ENCODE measurements around the gene BCAM.

Gene BCAM

DNA sequence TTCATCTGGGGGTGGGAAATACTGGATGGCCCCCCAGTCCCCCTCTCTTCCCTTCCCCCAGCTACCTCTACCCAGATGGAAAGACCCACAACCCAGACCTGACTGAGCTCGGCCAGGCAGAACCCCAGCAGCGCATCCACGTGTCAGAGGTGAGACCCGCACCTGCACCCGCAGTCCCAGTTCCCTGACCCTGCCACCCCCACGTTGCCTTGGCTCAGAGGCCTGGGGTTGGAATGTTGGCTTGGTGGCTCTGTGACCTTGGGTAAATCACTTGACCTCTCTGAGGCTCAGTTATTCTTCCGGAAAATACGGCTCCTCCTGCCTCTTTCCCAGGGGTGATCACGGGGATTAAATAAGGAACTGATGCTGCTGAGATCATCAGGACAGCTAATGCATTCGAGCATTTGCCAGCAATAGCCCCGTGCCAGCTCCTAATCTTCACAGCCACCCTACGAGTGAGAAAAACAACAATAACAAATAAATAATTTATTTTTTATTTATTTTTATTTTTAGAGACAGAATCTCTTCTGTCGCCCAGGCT is 18.9 kb upstream of the BCAM start:
- no peak for DNase-seq
- ChIA-PET CTCF (interaction anchor here (0.9 to 1.9 kb wide), 4 partner anchors 9 to 54 kb away, joined by 3 to 5 read pairs (median 4); no protein-coding TSS in a partner anchor), POLR2A (no interaction called here)
- Histone ChIP-seq H3K4me1 (ENCODE audit: control extremely low read depth in 1 of 4, control insufficient read depth in 4 of 4, insufficient read depth in 4 of 4, low read length in 3 of 4) (peaks cover 0 to under 1% (median 0%) of the 10 kb centered on the region in 4 experiments), H3K27ac (ENCODE audit: insufficient read depth in 1 of 2, low read depth in 1 of 2, low read length in 2 of 2, poor library complexity in 1 of 2, severe bottlenecking in 2 of 2) (no peak overlapping the region), H3K36me3 (ENCODE audit: control insufficient read depth in 4 of 4, insufficient read depth in 4 of 4, low read length in 3 of 4) (no peaks in the 10 kb centered on the region), H3K4me3 (ENCODE audit: control insufficient read depth in 1 of 7, extremely low read depth in 1 of 7, insufficient read depth in 4 of 7, low read depth in 2 of 7, low read length in 6 of 7) (no peak overlapping the region), H3K9me3 (ENCODE audit: control extremely low read depth in 1 of 5, control insufficient read depth in 4 of 5, insufficient read depth in 2 of 5, low read depth in 1 of 5, low read length in 4 of 5) (no peaks in the 10 kb centered on the region), H3K27me3 (replicated peaks in 2 of 5; ENCODE audit: control insufficient read depth in 4 of 5, insufficient read depth in 5 of 5, low read length in 4 of 5) (no peaks in the 10 kb centered on the region)
- WGBS (ENCODE audit: insufficient coverage) = 96% methylated on average over 8 of the region's 13 CpGs

DNA sequence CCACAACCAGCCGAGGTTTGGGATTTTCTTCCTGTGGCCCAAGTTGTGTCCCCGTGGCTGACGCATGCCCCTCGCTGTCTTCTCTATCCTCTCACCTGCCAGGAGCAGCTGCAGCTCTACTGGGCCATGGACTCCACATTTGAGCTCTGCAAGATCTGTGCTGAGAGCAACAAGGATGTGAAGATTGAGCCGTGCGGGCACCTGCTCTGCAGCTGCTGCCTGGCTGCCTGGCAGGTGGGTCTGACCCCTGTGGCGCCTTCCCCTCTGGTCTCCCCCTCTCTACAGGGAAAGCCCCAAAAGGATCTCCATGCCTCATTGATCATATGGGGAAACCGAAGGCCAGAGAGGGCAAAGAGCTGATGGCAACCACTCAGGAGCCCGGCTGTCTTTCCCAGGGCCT is 16.6 kb upstream of the BCAM start:
- Histone ChIP-seq H3K4me3 (ENCODE audit: control insufficient read depth in 1 of 7, extremely low read depth in 1 of 7, insufficient read depth in 4 of 7, low read depth in 2 of 7, low read length in 6 of 7) (no peak overlapping the region), H3K9me3 (ENCODE audit: control extremely low read depth in 1 of 5, control insufficient read depth in 4 of 5, insufficient read depth in 2 of 5, low read depth in 1 of 5, low read length in 4 of 5) (no peaks in the 10 kb centered on the region), H3K27me3 (replicated peaks in 2 of 5; ENCODE audit: control insufficient read depth in 4 of 5, insufficient read depth in 5 of 5, low read length in 4 of 5) (no peaks in the 10 kb centered on the region), H3K4me1 (ENCODE audit: control extremely low read depth in 1 of 4, control insufficient read depth in 4 of 4, insufficient read depth in 4 of 4, low read length in 3 of 4) (peaks cover 0 to 14% (median 12%) of the 10 kb centered on the region in 4 experiments), H3K36me3 (ENCODE audit: control insufficient read depth in 4 of 4, insufficient read depth in 4 of 4, low read length in 3 of 4) (no peaks in the 10 kb centered on the region), H3K27ac (ENCODE audit: insufficient read depth in 1 of 2, low read depth in 1 of 2, low read length in 2 of 2, poor library complexity in 1 of 2, severe bottlenecking in 2 of 2) (no peak overlapping the region)
- no peak for DNase-seq
- ChIA-PET POLR2A (no interaction called here), CTCF (interaction anchor here (0.9 to 1.5 kb wide), 4 partner anchors 12 to 135 kb away, joined by 3 to 5 read pairs (median 3); no protein-coding TSS in a partner anchor)
- 91% methylated on average over 6 of the region's 9 CpGs for WGBS (ENCODE audit: insufficient coverage)

DNA sequence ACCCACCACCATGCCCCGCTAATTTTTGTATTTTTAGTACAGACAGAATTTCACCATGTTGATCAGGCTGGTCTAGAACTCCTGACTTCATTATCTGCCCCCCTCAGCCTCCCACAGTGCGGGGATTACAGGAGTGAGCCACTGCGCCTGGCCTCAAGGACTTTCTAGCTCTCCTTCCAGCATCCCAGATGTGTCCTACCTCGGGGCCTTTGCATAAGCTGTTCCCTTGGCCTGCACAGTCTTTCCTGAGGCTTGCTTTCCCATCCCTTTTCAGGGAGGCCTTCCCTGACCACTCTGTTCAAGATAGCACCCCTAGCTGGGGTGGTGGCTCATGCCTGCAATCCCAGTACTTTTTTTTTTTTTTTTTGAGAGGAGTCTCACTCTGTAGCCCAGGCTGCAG is 14.3 kb upstream of the BCAM start:
- no peaks in the 10 kb centered on the region for H3K27me3 ChIP-seq (replicated peaks in 2 of 5; ENCODE audit: control insufficient read depth in 4 of 5, insufficient read depth in 5 of 5, low read length in 4 of 5)
- H3K9me3 ChIP-seq (ENCODE audit: control extremely low read depth in 1 of 5, control insufficient read depth in 4 of 5, insufficient read depth in 2 of 5, low read depth in 1 of 5, low read length in 4 of 5) = no peaks in the 10 kb centered on the region
- H3K4me1 ChIP-seq (ENCODE audit: control extremely low read depth in 1 of 4, control insufficient read depth in 4 of 4, insufficient read depth in 4 of 4, low read length in 3 of 4) = peaks cover 0 to 14% (median 12%) of the 10 kb centered on the region in 4 experiments
- 100% methylated on average over 4 of the region's 4 CpGs for WGBS (ENCODE audit: insufficient coverage)
- no peak overlapping the region for H3K27ac ChIP-seq (ENCODE audit: insufficient read depth in 1 of 2, low read depth in 1 of 2, low read length in 2 of 2, poor library complexity in 1 of 2, severe bottlenecking in 2 of 2)
- no peaks in the 10 kb centered on the region for H3K36me3 ChIP-seq (ENCODE audit: control insufficient read depth in 4 of 4, insufficient read depth in 4 of 4, low read length in 3 of 4)
- POLR2A ChIA-PET = no interaction called here
- CTCF ChIA-PET = interaction anchor here (1.5 to 6.2 kb wide), 4 partner anchors 11 to 72 kb away, joined by 3 to 32 read pairs (median 6); partner anchors contain the start of gene BCAM
- H3K4me3 ChIP-seq (ENCODE audit: control insufficient read depth in 1 of 7, extremely low read depth in 1 of 7, insufficient read depth in 4 of 7, low read depth in 2 of 7, low read length in 6 of 7) = no peak overlapping the region
- DNase-seq = no peak

DNA sequence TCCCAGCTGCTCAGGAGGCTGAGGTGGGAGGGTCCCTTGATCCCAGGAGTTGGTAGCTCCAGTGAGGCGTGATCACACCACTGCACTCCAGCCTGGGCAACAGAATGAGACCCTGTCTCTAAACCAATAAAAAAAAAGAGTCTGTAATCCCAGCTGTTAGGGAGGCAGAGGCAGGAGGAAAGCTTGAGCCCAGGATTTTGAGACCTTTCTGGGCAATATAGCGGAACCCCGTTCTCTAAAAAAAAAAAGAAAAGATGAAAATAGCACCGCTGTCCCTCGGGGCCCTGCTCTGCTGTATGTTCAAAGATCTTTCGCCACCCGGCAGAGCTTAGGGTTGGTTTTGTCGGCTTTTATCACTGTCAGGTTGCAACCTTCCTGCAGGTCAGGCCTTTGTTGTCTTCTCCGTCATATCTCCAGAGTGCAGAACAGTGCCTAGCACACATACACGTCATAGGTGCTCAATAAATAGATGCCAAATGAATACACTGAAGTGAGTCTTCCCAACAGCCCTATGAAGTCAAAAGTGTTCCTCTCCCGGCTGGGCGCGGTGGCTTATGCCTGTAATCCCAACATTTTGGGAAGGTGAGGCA is 13.4 kb upstream of the BCAM start:
- Histone ChIP-seq H3K27ac (ENCODE audit: insufficient read depth in 1 of 2, low read depth in 1 of 2, low read length in 2 of 2, poor library complexity in 1 of 2, severe bottlenecking in 2 of 2) (no peak overlapping the region), H3K4me3 (ENCODE audit: control insufficient read depth in 1 of 7, extremely low read depth in 1 of 7, insufficient read depth in 4 of 7, low read depth in 2 of 7, low read length in 6 of 7) (no peak overlapping the region), H3K36me3 (ENCODE audit: control insufficient read depth in 4 of 4, insufficient read depth in 4 of 4, low read length in 3 of 4) (no peaks in the 10 kb centered on the region), H3K4me1 (ENCODE audit: control extremely low read depth in 1 of 4, control insufficient read depth in 4 of 4, insufficient read depth in 4 of 4, low read length in 3 of 4) (peaks cover 0 to 22% (median 18%) of the 10 kb centered on the region in 4 experiments), H3K27me3 (replicated peaks in 2 of 5; ENCODE audit: control insufficient read depth in 4 of 5, insufficient read depth in 5 of 5, low read length in 4 of 5) (no peaks in the 10 kb centered on the region), H3K9me3 (ENCODE audit: control extremely low read depth in 1 of 5, control insufficient read depth in 4 of 5, insufficient read depth in 2 of 5, low read depth in 1 of 5, low read length in 4 of 5) (no peaks in the 10 kb centered on the region)
- no peak for DNase-seq
- WGBS (ENCODE audit: insufficient coverage) = 97% methylated on average over 13 of the region's 13 CpGs
- ChIA-PET POLR2A (interaction anchor here (1.0 kb wide), 1 partner anchor 107 kb away, joined by 3 read pairs; no protein-coding TSS in a partner anchor), CTCF (interaction anchor here (0.8 to 6.2 kb wide), 4 partner anchors 12 to 71 kb away, joined by 3 to 32 read pairs (median 6); partner anchors contain the start of gene BCAM)

DNA sequence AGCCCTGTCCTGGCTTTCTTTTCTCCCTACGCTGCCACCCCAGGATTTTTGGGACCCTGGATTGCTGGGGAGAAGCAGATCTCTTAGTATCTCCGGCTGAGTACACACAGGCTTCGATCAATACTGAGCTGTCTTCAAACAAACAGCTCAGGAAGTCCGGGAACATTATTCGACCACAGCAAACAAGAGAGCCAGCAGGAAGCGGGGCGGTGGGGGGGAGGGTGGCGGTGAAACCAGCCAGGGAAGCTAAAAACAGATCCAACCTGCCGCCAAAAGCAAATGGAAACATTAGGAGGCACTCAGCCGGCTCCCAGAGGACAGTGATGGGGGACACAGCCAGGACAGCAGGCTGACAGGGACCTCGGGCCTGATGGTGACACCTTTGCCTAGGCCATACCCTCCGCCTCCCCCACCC is 12.2 kb upstream of the BCAM start:
- Histone ChIP-seq H3K27ac (ENCODE audit: insufficient read depth in 1 of 2, low read depth in 1 of 2, low read length in 2 of 2, poor library complexity in 1 of 2, severe bottlenecking in 2 of 2) (peak overlapping the region in 1 of 2 experiments; percentile 12), H3K4me1 (ENCODE audit: control extremely low read depth in 1 of 4, control insufficient read depth in 4 of 4, insufficient read depth in 4 of 4, low read length in 3 of 4) (peaks cover 0 to 23% (median 18%) of the 10 kb centered on the region in 4 experiments), H3K27me3 (replicated peaks in 2 of 5; ENCODE audit: control insufficient read depth in 4 of 5, insufficient read depth in 5 of 5, low read length in 4 of 5) (no peaks in the 10 kb centered on the region), H3K36me3 (ENCODE audit: control insufficient read depth in 4 of 4, insufficient read depth in 4 of 4, low read length in 3 of 4) (no peaks in the 10 kb centered on the region), H3K9me3 (ENCODE audit: control extremely low read depth in 1 of 5, control insufficient read depth in 4 of 5, insufficient read depth in 2 of 5, low read depth in 1 of 5, low read length in 4 of 5) (no peaks in the 10 kb centered on the region), H3K4me3 (ENCODE audit: control insufficient read depth in 1 of 7, extremely low read depth in 1 of 7, insufficient read depth in 4 of 7, low read depth in 2 of 7, low read length in 6 of 7) (peak overlapping the region in 3 of 7 experiments; percentile 19 to 49 (median 45))
- CTCF ChIA-PET = interaction anchor here (2.2 to 6.2 kb wide), 2 partner anchors 11 to 13 kb away, joined by 8 to 32 read pairs; no protein-coding TSS in a partner anchor
- 5% methylated on average over 6 of the region's 12 CpGs for WGBS (ENCODE audit: insufficient coverage)
- POLR2A ChIA-PET = interaction anchor here (1.0 kb wide), 1 partner anchor 108 kb away, joined by 3 read pairs; no protein-coding TSS in a partner anchor
- peak; percentile 18 to 30 (median 25) for DNase-seq

DNA sequence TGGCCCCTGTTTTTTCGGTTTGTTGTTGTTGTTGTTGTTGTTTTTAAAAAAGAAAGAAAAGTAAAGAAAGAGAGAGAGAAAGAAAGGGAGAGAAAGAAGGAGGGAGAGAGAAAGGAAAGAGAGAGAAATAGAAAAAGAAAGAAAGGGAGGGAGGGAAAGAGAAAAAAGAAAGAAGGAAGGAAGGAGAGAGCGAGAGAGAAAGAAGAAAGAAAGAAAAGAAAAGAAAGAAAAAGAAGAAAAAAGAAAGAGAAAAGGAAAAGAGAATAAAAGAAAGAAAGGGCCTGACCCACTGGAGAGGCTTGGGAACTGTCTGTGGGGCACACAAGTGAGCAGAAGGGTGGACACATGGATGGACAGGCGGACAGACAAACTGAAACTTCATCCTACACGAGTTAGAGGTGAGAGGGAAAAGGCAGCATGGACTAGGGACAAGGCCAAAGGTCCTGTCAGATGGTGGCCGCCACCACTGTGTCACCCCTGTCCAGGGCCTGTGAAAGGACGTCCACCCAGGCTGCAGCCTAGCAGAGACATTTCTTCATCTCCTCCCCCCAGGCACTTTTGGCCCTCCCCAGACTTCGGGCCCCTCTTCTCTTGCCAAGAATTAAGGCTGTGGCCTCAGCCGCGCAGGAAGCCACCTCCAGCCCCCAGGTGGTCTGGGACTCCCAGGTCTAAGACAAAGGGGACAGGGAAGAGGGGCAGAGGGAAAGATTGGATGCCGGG is 9.1 kb upstream of the BCAM start:
- no peak overlapping the region for H3K4me3 ChIP-seq (ENCODE audit: control insufficient read depth in 1 of 7, extremely low read depth in 1 of 7, insufficient read depth in 4 of 7, low read depth in 2 of 7, low read length in 6 of 7)
- ChIA-PET POLR2A (interaction anchor here (1.7 kb wide), 1 partner anchor 45 kb away, joined by 8 read pairs; no protein-coding TSS in a partner anchor), CTCF (interaction anchor here (1.1 to 6.2 kb wide), 3 partner anchors 10 to 42 kb away, joined by 4 to 32 read pairs (median 5); no protein-coding TSS in a partner anchor)
- H3K9me3 ChIP-seq (ENCODE audit: control extremely low read depth in 1 of 5, control insufficient read depth in 4 of 5, insufficient read depth in 2 of 5, low read depth in 1 of 5, low read length in 4 of 5) = peaks cover 0 to 1% (median 0%) of the 10 kb centered on the region in 5 experiments
- peaks cover 0 to 23% (median 18%) of the 10 kb centered on the region in 4 experiments for H3K4me1 ChIP-seq (ENCODE audit: control extremely low read depth in 1 of 4, control insufficient read depth in 4 of 4, insufficient read depth in 4 of 4, low read length in 3 of 4)
- no peak overlapping the region for H3K27ac ChIP-seq (ENCODE audit: insufficient read depth in 1 of 2, low read depth in 1 of 2, low read length in 2 of 2, poor library complexity in 1 of 2, severe bottlenecking in 2 of 2)
- 91% methylated on average over 4 of the region's 10 CpGs for WGBS (ENCODE audit: insufficient coverage)
- DNase-seq = no peak
- H3K27me3 ChIP-seq (replicated peaks in 2 of 5; ENCODE audit: control insufficient read depth in 4 of 5, insufficient read depth in 5 of 5, low read length in 4 of 5) = no peaks in the 10 kb centered on the region
- H3K36me3 ChIP-seq (ENCODE audit: control insufficient read depth in 4 of 4, insufficient read depth in 4 of 4, low read length in 3 of 4) = no peaks in the 10 kb centered on the region
